HS-5 (cell line): ENCODE results near the gene CD99L2.
A peak's percentile ranks its signal among the peaks of the same experiment; 100 is the strongest.
"Not testable (repeated sequence)": the region's sequence is repeated elsewhere in the genome, so short reads cannot be mapped to it uniquely, and the experiment has no call there.

Source experiments
- DNase-seq: peaks from one replicate; pipeline ENCODE4 v3.0.0-alpha.2; 2012; ENCODE audit warnings: low read depth

CD99L2 gene

DNA sequence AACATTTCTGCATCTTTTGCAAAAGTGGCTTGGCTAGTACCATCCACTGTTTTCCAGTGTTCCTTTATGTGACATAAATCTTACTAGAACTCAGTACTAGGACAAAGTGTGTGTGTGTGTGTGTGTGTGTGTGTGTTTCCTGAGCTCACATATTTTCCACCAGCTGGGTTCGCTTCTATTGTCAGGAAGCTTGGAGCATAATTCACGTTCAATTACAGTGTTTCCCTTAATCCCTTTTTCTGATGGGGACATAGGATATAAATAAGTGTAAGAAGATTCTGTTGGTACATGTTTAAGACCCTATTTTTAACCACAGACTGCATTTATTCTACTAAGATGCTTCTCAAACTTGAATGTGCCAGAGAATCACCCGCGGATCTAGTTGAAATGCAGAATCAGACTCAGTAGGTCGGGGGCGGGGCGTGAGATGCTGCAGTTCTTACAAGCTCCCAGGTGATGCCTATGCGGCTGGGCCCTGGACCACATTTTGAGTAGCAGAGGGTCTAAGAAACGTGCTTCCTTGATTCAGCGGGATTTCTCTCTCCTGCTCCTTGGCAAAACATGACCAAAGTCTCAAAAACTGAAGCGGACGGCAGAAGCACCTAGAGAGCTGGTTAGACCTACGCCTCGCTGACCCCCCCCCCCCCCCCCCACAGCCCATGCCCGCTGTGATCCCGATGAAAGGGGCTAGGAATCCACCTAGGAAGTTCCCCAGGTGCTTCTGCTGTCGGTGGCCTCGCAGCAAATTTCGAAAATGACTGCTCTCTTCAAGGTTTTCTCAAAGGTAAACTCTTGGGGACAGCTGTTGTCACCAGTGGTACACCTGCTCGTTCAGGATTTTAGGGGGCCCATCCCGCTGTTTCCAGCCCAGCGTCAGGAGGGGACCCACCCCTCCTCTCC is 797 bp downstream of the CD99L2 start:
- DNase-seq = no peak

DNA sequence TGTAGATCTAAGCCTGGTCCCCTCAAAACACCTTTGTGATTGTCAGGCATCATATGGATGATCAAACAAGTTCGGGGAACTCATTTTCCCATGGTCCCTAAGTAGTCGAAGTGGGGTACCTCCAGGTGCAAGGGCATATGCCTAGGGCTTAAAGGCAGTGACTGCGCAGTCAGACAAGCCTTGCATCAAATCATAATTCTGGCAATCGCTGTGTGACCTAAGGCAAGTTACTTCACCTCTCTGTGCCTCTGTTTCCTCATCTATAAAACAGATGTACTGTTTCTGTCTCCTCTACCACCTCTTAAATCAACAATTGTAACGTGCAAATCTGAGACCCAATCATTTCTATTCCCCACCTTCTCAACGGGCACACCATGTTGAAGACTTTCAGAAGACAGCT is 1.8 kb downstream of the CD99L2 start:
- DNase-seq = no peak

DNA sequence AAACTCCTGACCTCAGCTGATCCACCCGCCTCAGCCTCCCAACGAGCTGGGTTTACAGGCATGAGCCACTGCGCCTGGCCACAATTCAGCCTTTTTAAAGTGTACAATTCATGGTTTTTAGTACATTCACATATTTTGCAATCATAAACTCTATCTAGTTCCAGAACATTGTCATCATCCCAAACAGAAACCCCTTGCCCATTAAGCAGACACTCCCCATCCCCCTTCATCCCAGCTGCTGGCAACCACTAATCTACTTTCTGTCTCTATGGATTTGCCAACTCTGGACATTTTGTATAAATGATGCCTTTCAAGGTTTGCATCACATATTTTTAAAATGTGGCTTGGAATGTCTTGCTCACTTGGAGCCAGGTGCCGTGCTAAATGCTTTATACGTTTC is 4.5 kb downstream of the CD99L2 start:
- no peak for DNase-seq

DNA sequence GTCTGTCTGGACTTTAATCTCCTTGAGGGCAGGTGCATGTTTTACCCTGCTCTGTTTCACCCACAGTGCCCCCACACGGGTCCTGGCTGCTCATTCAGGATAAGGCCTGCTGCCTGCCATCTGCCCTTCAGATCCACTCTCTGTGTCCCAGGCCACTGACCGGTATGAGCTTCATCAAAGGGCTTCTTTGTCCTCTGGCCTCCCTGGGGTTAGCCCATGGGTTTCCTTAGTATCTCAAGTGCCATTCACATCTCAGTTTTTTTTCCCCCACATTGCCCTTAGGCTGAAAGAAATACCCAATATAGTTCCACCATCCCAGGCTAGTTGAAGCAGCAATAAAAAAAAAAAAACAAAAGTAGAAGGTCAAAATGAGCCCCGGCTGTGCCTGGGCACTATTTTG is 9.3 kb downstream of the CD99L2 start:
- no peak for DNase-seq

DNA sequence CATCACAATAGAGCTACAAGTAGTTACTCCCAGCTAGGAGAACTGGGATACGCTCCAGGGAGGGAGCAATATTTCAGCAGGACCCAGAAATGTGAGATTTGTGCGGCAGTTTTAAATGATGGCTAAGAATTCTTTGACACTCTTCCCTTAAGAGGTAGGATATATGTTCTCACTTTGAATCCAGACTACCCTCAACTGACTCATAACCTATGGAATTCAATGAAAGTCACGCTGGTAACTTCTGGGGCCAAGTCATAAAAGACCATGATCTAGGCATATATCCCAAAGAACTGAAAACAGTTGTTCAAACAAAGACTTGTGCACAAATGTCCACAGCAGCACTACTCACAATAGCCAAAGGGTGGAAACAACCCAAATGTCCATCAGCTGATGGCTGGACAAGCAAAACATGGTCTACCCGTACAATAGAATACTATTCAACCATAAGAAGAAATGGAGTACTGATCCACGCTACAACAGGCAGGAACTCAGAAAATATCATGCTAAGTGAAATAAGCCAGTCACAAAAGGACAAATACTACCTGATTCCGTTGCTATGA is 10.5 kb downstream of the CD99L2 start:
- peak; percentile 36 for DNase-seq

DNA sequence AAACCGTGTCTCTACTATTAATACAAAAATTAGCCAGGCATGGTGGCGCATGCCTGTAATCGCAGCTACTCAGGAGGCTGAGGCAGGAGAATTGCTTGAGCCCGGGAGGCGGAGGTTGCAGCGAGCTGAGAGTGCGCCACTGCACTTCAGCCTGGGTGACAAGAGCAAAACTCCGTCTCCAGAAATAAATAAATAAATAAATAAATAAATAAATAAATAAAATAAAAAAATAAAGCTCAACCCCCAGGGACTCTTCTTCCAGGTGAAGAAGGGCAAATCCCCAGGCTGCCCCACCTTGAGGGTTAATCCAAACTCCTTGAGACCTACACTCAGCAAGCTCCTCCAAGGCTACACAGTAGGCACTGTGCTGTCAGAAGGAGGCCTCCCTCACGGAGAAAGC is 11.2 kb downstream of the CD99L2 start:
- not testable (repeated sequence) for DNase-seq

DNA sequence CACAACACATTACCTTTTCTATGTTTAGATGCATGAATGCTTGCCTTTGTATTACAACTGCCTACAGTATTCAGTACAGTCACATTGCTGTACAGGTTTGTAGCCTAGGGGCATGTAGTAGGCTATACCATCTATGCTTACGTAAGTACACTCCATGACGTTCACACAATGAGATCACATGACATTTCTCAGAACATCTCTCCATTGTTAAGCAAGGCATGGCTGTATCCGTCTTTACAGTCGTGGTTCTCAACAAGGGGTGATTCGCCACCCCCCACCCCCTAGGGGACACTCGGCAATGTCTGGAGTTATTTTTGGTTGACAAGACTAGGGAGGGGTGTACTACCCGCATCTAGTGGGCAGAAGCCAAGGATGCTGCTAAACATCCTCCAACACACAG is 12.1 kb downstream of the CD99L2 start:
- DNase-seq = no peak

DNA sequence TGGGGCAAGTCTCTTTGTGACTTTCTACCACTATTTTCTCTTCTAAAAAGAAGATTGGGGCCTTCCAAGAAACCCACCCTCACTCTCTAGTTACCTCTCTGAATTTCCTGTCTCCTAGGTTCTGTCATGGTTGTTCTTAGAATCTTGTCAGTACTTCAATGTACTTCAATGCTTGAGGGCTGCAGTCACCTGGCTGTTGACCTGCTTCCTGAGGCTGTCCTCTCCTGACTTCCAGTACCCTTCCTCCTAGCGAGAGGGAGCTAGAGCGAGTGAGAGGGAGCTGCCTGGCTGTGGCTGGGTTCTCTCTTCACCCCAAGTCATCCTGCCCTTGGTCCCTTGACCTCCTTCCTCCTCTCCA is 17.7 kb downstream of the CD99L2 start:
- no peak for DNase-seq

DNA sequence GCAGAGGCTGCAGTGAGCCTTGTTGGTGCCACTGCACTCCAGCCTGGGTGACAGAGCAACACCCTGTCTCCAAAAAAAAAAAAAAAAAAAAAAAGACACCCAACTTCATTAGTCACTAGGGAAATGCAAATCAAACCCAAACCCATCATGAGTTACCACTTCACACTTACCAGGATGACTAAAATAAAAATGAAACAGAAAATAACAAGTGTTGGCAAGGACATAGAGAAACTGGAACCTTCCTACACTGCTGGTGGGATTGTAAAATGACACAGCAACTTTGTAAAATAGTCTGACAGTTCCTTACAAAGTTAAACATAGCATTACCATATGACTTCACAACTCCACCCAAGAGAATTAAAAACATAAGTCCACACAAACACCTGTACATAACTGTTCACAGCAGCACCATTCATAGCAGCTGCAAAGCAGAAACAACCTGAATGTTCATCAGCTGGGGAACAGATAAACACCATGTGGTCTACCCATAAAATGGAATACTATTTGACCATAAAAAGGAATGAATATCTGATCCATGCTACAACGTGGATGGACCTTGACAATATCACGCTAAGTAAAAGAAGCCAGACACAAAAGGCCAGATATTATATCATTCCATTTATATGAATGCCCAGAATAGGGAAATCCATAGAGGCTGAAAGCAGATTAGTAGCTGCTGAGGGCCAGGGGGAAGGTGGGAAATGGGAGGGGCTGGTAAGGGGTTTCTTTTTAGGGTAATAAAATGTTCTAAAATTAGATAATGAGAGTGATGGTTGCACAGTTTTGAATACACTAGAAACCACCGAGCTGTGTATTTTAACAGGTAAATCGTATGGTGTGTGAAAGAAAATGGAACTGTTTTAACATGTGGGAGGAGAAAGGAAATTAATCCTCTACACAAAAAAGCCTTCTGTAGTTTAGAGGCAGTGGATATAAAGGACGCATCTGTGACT is 18.3 kb downstream of the CD99L2 start:
- DNase-seq = no peak

DNA sequence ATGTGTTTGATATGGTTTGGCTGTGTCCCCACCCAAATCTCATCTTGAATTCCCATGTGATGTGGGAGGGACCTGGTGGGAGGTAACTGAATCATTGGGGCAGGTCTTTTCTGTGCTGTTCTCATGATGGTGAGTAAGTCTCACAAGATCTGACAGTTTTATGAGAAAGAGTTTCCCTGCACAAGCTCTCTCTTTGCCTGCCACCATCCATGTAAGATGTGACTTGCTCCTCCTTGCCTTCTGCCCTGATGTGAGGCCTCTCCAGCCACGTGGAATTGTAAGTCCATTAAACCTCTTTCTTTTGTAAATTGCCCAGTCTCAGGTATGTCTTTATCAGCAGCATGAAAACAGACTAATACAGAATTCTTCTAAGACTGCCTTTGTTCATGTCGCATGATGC is 22.8 kb downstream of the CD99L2 start:
- not testable (repeated sequence) for DNase-seq

DNA sequence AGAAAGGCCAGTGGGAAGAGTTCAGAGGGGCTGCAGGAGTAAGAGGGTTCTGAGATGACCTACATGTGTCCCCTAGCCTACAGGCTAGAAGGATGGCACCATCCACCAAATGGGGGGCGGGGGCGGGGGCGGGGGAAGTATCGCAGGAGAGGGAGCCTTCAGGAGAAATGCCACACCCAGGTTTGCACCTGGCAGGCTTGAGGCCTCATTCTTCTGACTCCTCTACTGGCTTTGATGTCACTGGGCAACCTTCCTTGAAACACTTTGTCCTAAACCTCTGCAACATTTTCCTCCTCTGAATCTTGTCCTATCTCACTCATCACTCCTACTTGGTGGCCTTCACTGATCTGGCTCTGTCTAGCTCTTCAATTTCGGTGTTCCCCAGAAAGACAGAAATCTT is 24.0 kb downstream of the CD99L2 start:
- no peak for DNase-seq

DNA sequence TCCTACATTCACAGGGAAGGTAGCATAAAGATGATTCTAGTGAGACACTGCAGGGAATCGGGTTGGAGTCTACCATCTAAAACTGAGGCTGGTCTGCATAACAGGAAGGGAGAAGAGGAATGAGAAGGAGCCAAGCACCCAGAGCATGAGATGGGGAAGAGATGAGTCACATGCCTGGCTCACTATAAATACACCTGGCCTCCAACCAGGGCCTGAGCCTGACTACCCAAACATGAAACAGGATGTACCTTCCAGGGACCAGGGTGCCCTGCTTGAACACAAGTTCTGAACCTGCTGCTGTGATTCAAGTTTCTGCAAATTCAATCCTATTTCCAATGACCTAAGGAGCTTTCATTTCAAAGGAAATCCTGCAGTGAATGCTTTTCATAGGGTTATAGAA is 24.9 kb downstream of the CD99L2 start:
- DNase-seq = no peak

DNA sequence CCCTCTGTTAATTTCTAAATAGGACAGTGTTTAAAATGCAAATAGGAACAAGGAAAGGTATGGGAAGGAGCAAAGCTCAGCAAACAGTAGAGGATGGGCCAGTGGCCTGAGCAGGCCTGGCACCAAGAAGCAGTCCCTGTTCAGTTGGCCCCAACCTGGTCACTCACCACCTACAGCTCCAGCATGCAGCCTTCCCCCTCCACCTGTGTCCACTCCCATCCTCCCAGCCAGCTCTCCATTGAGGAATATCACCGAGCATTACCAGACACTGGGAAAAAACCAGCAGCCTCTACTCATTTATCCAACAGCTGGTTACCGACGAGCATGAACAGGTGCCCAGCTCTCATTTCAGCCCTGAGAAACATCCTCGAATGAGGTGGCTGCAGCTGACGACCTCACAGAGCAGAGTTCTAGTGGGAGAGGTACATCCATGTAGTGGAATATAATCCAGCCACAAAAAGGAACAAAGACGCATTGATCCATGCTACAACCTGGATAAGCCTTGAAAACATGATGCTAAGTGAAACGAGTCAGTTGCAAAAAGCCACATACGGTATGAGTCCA is 25.6 kb downstream of the CD99L2 start:
- DNase-seq = no peak

DNA sequence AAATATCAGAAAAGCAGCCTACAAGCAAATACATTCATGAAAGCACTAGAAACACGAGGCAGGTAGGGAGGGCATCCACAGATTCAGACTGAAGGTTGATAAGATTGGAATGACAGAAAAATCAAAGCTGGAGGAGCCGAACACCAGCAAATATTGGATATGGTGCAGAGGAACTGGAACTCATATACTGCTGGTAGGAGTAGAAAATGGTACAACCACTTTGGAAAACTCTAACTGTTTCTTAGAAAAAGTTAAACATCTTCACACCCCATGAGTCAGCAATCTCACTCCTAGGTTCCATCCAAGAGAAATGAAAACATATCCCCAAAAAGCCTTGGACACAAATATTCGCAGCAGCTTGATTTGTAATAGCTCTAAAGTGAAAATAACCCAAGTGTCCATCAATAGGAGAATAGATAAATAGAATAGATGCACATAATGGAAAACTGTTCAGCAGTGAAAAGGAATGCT is 27.1 kb downstream of the CD99L2 start:
- DNase-seq = no peak

DNA sequence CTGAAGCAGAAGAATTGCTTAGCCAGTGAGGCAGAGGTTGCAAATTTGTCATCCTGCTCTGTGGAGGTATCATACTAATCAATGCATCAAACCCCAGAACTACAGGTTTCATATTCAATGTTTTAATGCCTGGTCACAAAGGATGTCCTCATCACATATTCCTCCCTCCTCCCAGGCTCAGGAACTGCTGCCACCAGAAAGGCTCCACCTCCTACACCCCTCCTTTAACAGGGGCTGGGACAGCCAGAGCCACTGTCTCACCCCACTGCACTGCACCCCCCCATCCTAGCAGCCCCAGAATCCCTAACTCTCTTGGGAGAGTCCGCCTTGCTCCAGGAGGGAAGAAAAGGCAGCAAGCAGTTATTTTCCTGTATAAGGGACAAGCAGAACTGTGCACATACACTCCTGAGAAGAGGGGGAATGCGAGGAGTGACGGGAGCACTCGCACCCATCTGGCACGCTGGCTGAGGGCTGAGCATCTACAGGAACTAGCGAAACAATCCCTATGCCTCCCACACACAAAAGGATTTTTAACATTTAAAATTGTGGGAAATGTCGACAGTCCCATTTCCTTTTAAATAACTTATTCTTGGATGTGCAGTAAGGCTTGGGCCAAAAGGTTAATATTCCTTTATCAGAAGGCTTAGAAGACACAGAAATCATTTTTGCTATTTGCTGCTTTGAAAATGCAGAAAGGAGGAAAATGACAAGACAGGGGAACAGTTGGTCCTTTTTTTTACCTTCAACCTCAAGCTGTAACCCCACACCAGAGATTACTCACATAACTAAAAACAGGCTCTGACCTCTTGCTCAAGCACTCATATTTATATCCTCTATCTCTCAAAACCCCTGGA is 27.8 kb downstream of the CD99L2 start:
- no peak for DNase-seq

DNA sequence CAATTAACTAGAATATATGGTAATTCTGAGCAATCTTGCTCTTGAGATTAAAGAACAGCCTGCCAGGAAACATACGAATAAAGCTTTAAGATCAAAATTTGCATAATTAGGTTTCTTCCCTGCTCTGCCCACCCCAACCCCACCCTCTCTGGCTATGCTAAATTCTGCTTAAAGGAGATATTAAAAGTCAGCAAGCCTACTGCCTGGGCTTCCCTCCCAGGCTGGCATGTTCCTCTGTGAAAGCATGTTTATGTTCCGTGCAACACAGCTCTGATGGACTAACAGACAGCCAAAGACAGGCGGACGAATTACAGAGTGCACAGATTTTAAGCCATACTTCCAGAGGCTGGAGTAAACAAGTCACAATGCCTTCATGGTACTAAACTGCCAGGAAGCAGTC is 28.4 kb downstream of the CD99L2 start:
- no peak for DNase-seq

DNA sequence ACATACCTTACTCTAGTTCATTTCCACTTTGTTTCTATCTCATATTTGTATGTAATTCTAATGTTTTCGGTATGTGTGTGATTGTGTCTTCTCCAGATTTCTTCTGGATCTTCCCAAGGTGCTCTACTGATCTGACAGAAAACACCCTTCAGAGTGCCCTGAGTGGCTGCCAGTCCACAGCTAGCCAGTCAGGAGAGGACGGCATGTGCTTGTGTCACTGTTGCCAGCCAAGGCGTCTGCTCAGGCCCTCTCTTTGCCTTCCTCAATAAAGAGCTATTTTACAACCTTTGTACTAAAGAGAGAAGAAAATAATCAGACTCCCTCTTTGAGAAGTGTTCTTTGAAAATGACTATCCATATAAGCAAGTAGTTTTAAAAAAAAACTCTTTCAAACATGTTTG is 29.0 kb downstream of the CD99L2 start:
- DNase-seq = no peak

DNA sequence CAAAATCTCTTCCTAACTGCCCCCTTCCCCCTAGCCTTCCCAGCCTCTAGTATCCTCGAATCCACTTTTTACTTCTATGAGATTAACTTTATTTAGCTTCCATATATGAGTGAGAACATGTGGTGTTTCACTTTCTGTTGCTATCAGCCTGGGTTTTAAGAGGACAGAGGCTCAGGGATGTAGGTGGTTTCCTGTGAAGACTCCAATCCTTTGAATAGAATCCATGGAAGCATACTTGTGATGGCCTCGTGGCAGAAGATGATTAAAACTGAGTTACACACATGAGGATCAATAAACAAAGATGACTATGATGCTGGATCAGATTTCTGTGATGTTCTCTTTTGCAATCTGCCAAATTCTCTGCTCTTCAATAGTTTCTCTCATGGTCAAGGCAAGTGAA is 29.8 kb downstream of the CD99L2 start:
- no peak for DNase-seq

DNA sequence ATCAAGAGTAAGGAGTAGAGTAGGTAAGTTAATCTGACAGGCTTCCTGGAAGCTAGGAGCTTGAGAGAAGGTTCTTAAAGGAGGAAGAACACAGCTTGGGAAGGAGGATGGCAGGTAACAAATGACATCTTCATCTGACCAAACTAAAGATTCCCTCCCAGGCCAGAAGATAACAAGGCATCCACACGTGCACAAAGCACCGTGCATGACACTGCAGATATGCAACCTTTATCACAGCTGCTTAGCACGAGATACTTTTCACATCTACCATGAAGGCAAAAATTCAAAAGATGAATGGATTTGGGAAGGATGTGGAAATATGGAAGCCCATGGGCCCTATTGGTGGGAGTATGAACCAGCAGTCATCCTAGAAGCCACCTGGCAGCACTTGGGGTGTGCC is 34.3 kb downstream of the CD99L2 start:
- no peak for DNase-seq

DNA sequence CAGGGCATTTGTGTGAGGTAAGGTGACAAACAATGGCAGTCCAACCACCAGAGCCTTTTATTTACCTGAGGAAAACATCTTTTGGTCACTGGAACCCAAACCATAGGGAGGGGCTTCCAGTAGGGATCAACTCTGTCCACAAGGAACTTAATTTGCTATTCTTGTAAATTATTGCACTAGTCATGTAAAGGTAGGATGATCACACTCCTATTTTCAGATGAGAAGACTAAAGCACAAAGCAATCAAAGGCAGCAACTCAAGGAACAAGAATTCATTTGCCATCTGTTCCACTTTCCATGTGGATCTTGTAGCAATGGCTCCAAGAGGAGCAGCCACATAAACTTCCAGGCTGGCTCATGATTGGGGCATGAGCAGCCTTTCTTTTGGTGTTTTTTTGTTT is 35.3 kb downstream of the CD99L2 start:
- DNase-seq = no peak

DNA sequence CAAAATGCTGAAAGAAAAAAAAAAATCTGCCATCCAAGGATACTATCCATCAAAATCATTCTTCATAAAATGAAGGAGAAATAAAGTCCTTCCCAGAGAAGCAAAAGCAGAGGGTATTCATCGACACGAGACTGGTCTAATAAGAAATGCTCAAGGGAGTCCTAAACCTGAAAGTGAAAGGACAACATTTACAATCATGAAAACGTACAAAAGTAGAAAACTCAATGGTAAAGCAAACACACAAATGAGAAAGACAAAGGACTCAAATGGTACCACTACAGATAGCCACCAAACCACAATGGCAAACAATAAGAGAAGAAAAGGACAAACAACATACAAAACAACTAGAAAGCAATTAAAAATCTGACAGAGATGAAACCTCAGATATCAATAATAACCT is 41.0 kb downstream of the CD99L2 start:
- no peak for DNase-seq
